HepG2 (cell line): ENCODE measurements around the gene RPA1. TPM values are rescaled to one million over a fixed set of nuclear protein-coding genes. Genes with fewer than 3 reads are reported as not detected.

Experiments
- ATAC-seq: fragments of 200-7000 bp; cut with Tn5 transposase; 3 replicates; pipeline ENCODE4 v1.9.1; 2020; ENCODE audit warnings: mild to moderate bottlenecking, moderate library complexity
- BruUV-seq: library from RNA; stranded (reverse); fragments of 400-500 nt; replicated peaks from 2 replicates; lab custom pipeline; 2021; lab: Mats Ljungman, UMichigan
- CTCF ChIA-PET: fragments of 300-600 bp; formaldehyde crosslinking; extraction: SDS; loops from one replicate; lab custom pipeline; 2021; ENCODE audit warnings: low total read pairs, inconsistent platforms, low intra/inter-chr PET ratio; lab: Yijun Ruan, JAX
- POLR2A ChIA-PET: fragments of 350-600 bp; sonication (Branson Sonifier 250); formaldehyde crosslinking; loops from one replicate; lab custom pipeline; 2020; ENCODE audit warnings: antibody characterized with exemption, inconsistent platforms; lab: Yijun Ruan, JAX
- DNase-seq: peaks from one replicate; pipeline ENCODE4 v3.0.0-alpha.2; 2015; ENCODE audit warnings: low spot score
- FAIRE-seq: peaks from 3 replicates; lab custom pipeline; 2011; peaks lifted over from hg19 to GRCh38; lab: Jason Lieb, UNC
- H2AFZ ChIP-seq: one replicate; pipeline ENCODE4 v1.6.1; 2011; ENCODE audit warnings: low read length, inconsistent platforms
- H3K27ac ChIP-seq: fragments of 300-600 bp; 3 replicates; pipeline ENCODE4 v1.8.0; 2011; ENCODE audit warnings: mixed run types, mild to moderate bottlenecking, mixed read lengths, low read length, inconsistent platforms; ENCODE audit not compliant: insufficient read depth; ENCODE audit errors: extremely low read length
- H3K27me3 ChIP-seq, 2 experiments: fragments of 200-600 bp in 1 of 2; 2 replicates in 1 of 2; 3 replicates in 1 of 2; pipeline versions ENCODE4 v1.6.0 to v1.8.0; 2011; ENCODE audit warnings: low read length in 2 of 2, mild to moderate bottlenecking in 2 of 2, moderate library complexity in 2 of 2, inconsistent platforms in 1 of 2; ENCODE audit not compliant: insufficient read depth in 2 of 2, control insufficient read depth in 1 of 2
- H3K36me3 ChIP-seq, 2 experiments: fragments of 200-600 bp in 1 of 2; replicated peaks in 1 of 2; 2 replicates in 1 of 2; 3 replicates in 1 of 2; pipeline versions ENCODE4 v1.5.1 to v1.8.0; 2011; ENCODE audit warnings: low read length in 2 of 2, inconsistent platforms in 1 of 2; ENCODE audit not compliant: insufficient read depth in 2 of 2, control insufficient read depth in 1 of 2
- H3K4me1 ChIP-seq: 2 replicates; pipeline ENCODE4 v1.5.1; 2012; ENCODE audit warnings: low read length, inconsistent platforms; ENCODE audit not compliant: insufficient read depth
- H3K4me2 ChIP-seq: 2 replicates; pipeline ENCODE4 v1.6.0; 2011; ENCODE audit warnings: low read depth, low read length, inconsistent platforms
- H3K4me3 ChIP-seq, 3 experiments: fragments of 200-600 bp in 1 of 3; sonication (generic), shearing (Covaris generic) in 1 of 3; replicated peaks in 1 of 3; 2 replicates each; pipeline ENCODE4 v1.5.1; 2011 to 2016; ENCODE audit warnings: low read length in 3 of 3, inconsistent platforms in 2 of 3, low read depth in 2 of 3, mild to moderate bottlenecking in 2 of 3, control low read depth in 1 of 3, mixed read lengths in 1 of 3; ENCODE audit not compliant: insufficient read depth in 1 of 3
- H3K79me2 ChIP-seq: one replicate; pipeline ENCODE4 v1.6.1; 2011; ENCODE audit warnings: low read length, inconsistent platforms; ENCODE audit not compliant: insufficient read depth
- H3K9ac ChIP-seq: 2 replicates; pipeline ENCODE4 v1.6.0; 2011; ENCODE audit warnings: mild to moderate bottlenecking, low read depth, low read length, inconsistent platforms; ENCODE audit not compliant: insufficient read depth
- H3K9me3 ChIP-seq: 2 replicates; pipeline ENCODE4 v1.5.1; 2012; ENCODE audit warnings: mild to moderate bottlenecking, low read length
- H4K20me1 ChIP-seq: 2 replicates; pipeline ENCODE4 v1.6.0; 2011; ENCODE audit warnings: inconsistent platforms, mild to moderate bottlenecking, low read length, moderate library complexity; ENCODE audit not compliant: insufficient read depth
- ARNT ChIP-seq: fragments of 450-650 bp; IDR thresholded peaks from 2 replicates; pipeline ENCODE4 v1.6.1; 2017
- FOXP1 ChIP-seq, 2 experiments: fragments of 450-650 bp in 1 of 2; IDR thresholded peaks; 2 replicates each; pipeline ENCODE4 v1.6.1; 2017 to 2018; ENCODE audit warnings: antibody characterized with exemption in 1 of 2
- HIVEP1 ChIP-seq: sonication (generic); formaldehyde crosslinking; IDR thresholded peaks from 2 replicates; pipeline ENCODE4 v1.4.0; 2020; ENCODE audit warnings: mild to moderate bottlenecking, missing genetic modification reagents
- MAFG ChIP-seq: sonication (generic); formaldehyde crosslinking; IDR thresholded peaks from 2 replicates; pipeline ENCODE4 v1.5.1; 2020; ENCODE audit warnings: mild to moderate bottlenecking, missing genetic modification reagents
- MEF2D ChIP-seq: sonication (generic); formaldehyde crosslinking; IDR thresholded peaks from 2 replicates; pipeline ENCODE4 v1.5.1; 2020; ENCODE audit warnings: mild to moderate bottlenecking, missing genetic modification reagents
- MIER3 ChIP-seq: IDR thresholded peaks from 2 replicates; pipeline ENCODE4 v1.6.1; 2016; ENCODE audit warnings: missing compliant biosample characterization, borderline replicate concordance
- POLR2G ChIP-seq: fragments of 200-400 bp; formaldehyde crosslinking; IDR thresholded peaks from 2 replicates; pipeline ENCODE4 v1.6.1; 2018; ENCODE audit warnings: mild to moderate bottlenecking, low read depth, low read length, moderate library complexity
- RFX5 ChIP-seq: IDR thresholded peaks from 2 replicates; pipeline ENCODE4 v1.6.1; 2011; ENCODE audit warnings: low read depth, low read length, improper control_type of control experiment
- ZNF251 ChIP-seq: sonication (generic); formaldehyde crosslinking; IDR thresholded peaks from 2 replicates; pipeline ENCODE4 v1.9.0; 2021; ENCODE audit warnings: mild to moderate bottlenecking, missing genetic modification reagents
- ZNF572 ChIP-seq: sonication (generic); formaldehyde crosslinking; IDR thresholded peaks from 2 replicates; pipeline ENCODE4 v1.5.1; 2020; ENCODE audit warnings: mild to moderate bottlenecking, missing genetic modification reagents
- WGBS: methylation state at CpG from one replicate; pipeline ENCODE4 v1.1.6; 2017; ENCODE audit warnings: low lambda C conversion rate; 5-methylcytosine and 5-hydroxymethylcytosine counted together
- in situ Hi-C: cut with HindIII; loops from 2 replicates; pipeline ENCODE4 v1.10.0; 2017; ENCODE audit warnings: low pct_unique_long_range_greater_than_20kb; ENCODE audit not compliant: extremely low pct_ligation_motif_present
- intact Hi-C: fragments of 100-400 bp; cut with micrococcal nuclease; formaldehyde crosslinking; loops from one replicate; pipeline ENCODE4 v1.10.0; 2022; ENCODE audit not compliant: unreplicated experiment
- polyA plus RNA-seq, 8 experiments: library from polyadenylated mRNA; depleted of rRNA in 3 of 8; stranded (reverse) in 7 of 8; unstranded in 1 of 8; fragments of >200 nt; fragmentation: Illumina TruSeq in 4 of 8; extraction: Trizol in 4 of 8; gene quantifications; 2 replicates each; pipeline versions ENCODE4 v1.2.1 to v1.2.3, GENCODE V29; 2011 to 2016; ENCODE audit warnings: low read depth in 4 of 8, missing spikeins in 1 of 8, mixed read lengths in 1 of 8; ENCODE audit not compliant: insufficient read depth in 1 of 8
- total RNA-seq, 5 experiments: library from RNA; depleted of rRNA; stranded (reverse); fragments of >200 nt; fragmentation: Illumina TruSeq; extraction: Trizol; gene quantifications; 2 replicates each; pipeline ENCODE4 v1.2.3, GENCODE V29; 2016; ENCODE audit warnings: low read depth in 1 of 5
- TF ChIP-seq, protein P1 (sequence below): sonication (generic); formaldehyde crosslinking; IDR thresholded peaks from 2 replicates; pipeline ENCODE4 v1.4.0; 2020; ENCODE audit warnings: mild to moderate bottlenecking, missing genetic modification reagents
- TF ChIP-seq, protein P2 (sequence below): sonication (generic); formaldehyde crosslinking; IDR thresholded peaks from 2 replicates; pipeline ENCODE4 v1.8.0; 2022; ENCODE audit warnings: mild to moderate bottlenecking, missing genetic modification reagents, borderline replicate concordance

The RPA1 gene
- total and polyA plus RNA-seq, 2 of the 13 experiments (the other 11 are each of a cell fraction or from before 2014, with no cell fraction given), result 13.9 to 37.6 TPM

DNA sequence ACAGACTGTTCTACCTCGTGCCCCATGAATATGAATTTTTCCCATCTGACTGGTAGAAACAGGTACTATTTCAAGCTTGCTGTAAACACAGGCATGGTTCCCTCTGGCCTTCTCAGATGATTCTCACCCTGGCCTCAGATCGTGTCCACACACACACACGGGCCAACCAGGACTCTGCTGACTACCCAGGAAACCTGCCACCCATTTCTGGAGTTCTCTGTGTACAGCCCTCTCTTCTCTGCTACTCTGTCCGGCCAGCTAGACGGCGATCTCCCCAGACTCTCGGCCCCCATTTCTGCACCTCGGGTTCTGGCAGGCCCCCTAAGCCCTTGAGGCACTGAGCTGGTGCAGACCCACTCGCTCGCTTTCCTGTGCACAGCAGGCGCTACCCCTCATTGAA lies 31.2 kb downstream of the RPA1 start:
- H3K27me3 ChIP-seq, result no peaks in the 10 kb centered on the region
- no peaks in the 10 kb centered on the region for H3K9me3 ChIP-seq
- peaks cover 3 to 15% of the 10 kb centered on the region in 2 experiments; a peak in 4 of 5 replicates for H3K36me3 ChIP-seq
- H2AFZ ChIP-seq, result no peak overlapping the region
- BruUV-seq, result no TSS peak
- ChIA-PET CTCF (no interaction called here), POLR2A (no interaction called here)
- in situ Hi-C loops, result no loop called here
- FAIRE-seq (no peak), ATAC-seq (no peak), DNase-seq (no peak)
- no peak overlapping the region for H3K9ac ChIP-seq
- no peaks in the 10 kb centered on the region; the same call in 1 of the 2 replicates for H4K20me1 ChIP-seq
- H3K4me2 ChIP-seq, result no peak overlapping the region
- H3K27ac ChIP-seq, result no peak overlapping the region
- H3K4me1 ChIP-seq, result no peaks in the 10 kb centered on the region
- H3K79me2 ChIP-seq, result no peaks in the 10 kb centered on the region
- no peak overlapping the region for H3K4me3 ChIP-seq
- intact Hi-C loops, result loop anchor here (10.0 kb wide), 1 partner anchor 146 kb away; the partner anchor contains the start of gene TLCD2
- no peak for TF ChIP-seq HIVEP1 (CRISPR knock-in tag)
- no peak for TF ChIP-seq MEF2D
- TF ChIP-seq FOXP1 (IDR thresholded peaks at IDR 0.05), result no peak
- TF ChIP-seq FOXP1 (CRISPR knock-in tag; IDR thresholded peaks at IDR 0.05), result no peak
- no peak for TF ChIP-seq POLR2G
- no peak for TF ChIP-seq ARNT
- TF ChIP-seq MIER3 (CRISPR knock-in tag), result no peak
- TF ChIP-seq MAFG (CRISPR knock-in tag), result no peak
- no peak for TF ChIP-seq RFX5
- no peak for TF ChIP-seq ZNF572 (CRISPR knock-in tag)
- TF ChIP-seq, protein P1, sequence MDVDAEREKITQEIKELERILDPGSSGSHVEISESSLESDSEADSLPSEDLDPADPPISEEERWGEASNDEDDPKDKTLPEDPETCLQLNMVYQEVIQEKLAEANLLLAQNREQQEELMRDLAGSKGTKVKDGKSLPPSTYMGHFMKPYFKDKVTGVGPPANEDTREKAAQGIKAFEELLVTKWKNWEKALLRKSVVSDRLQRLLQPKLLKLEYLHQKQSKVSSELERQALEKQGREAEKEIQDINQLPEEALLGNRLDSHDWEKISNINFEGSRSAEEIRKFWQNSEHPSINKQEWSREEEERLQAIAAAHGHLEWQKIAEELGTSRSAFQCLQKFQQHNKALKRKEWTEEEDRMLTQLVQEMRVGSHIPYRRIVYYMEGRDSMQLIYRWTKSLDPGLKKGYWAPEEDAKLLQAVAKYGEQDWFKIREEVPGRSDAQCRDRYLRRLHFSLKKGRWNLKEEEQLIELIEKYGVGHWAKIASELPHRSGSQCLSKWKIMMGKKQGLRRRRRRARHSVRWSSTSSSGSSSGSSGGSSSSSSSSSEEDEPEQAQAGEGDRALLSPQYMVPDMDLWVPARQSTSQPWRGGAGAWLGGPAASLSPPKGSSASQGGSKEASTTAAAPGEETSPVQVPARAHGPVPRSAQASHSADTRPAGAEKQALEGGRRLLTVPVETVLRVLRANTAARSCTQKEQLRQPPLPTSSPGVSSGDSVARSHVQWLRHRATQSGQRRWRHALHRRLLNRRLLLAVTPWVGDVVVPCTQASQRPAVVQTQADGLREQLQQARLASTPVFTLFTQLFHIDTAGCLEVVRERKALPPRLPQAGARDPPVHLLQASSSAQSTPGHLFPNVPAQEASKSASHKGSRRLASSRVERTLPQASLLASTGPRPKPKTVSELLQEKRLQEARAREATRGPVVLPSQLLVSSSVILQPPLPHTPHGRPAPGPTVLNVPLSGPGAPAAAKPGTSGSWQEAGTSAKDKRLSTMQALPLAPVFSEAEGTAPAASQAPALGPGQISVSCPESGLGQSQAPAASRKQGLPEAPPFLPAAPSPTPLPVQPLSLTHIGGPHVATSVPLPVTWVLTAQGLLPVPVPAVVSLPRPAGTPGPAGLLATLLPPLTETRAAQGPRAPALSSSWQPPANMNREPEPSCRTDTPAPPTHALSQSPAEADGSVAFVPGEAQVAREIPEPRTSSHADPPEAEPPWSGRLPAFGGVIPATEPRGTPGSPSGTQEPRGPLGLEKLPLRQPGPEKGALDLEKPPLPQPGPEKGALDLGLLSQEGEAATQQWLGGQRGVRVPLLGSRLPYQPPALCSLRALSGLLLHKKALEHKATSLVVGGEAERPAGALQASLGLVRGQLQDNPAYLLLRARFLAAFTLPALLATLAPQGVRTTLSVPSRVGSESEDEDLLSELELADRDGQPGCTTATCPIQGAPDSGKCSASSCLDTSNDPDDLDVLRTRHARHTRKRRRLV (CRISPR knock-in tag), result no peak
- TF ChIP-seq, protein P2, sequence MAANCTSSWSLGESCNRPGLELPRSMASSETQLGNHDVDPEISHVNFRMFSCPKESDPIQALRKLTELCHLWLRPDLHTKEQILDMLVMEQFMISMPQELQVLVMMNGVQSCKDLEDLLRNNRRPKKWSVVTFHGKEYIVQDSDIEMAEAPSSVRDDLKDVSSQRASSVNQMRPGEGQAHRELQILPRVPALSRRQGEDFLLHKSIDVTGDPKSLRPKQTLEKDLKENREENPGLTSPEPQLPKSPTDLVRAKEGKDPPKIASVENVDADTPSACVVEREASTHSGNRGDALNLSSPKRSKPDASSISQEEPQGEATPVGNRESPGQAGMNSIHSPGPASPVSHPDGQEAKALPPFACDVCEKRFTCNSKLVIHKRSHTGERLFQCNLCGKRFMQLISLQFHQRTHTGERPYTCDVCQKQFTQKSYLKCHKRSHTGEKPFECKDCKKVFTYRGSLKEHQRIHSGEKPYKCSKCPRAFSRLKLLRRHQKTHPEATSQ, result no peak
- TF ChIP-seq ZNF251 (CRISPR knock-in tag), result no peak
- WGBS, result 98% methylated on average over 10 of the region's 11 CpGs
